Caco-2 (cell line): Measurements from ENCODE around the gene TTLL11. TPM values are rescaled to one million over a fixed set of nuclear protein-coding genes. Genes with fewer than 3 reads are reported as not detected.

Source experiments
- BruUV-seq: library from RNA; stranded (reverse); fragments of 400-500 nt; replicated peaks from 2 replicates; lab custom pipeline; 2021; lab: Mats Ljungman, UMichigan
- CTCF ChIA-PET: fragments of 300-600 bp; sonication (Branson Sonifier 250); formaldehyde crosslinking; loops from one replicate; lab custom pipeline; 2022; ENCODE audit warnings: antibody characterized with exemption; lab: Charles Lee
- POLR2A ChIA-PET: fragments of 300-600 bp; sonication (Branson Sonifier 250); formaldehyde crosslinking; loops from one replicate; lab custom pipeline; 2022; ENCODE audit warnings: antibody characterized with exemption; lab: Charles Lee
- DNase-seq, 2 experiments: peaks; one replicate each; pipeline versions ENCODE4 v3.0.0 to v3.0.0-alpha.2; 2020 to 2022
- H3K27me3 ChIP-seq: replicated peaks from 2 replicates; pipeline ENCODE4 v1.6.0; 2011; ENCODE audit warnings: low read length; ENCODE audit not compliant: control insufficient read depth, insufficient read depth
- H3K36me3 ChIP-seq: 2 replicates; pipeline ENCODE4 v1.5.1; 2011; ENCODE audit warnings: low read length; ENCODE audit not compliant: control insufficient read depth, insufficient read depth
- H3K4me1 ChIP-seq: fragments of 250-450 bp; sonication (Bioruptor Pico); 2 replicates; pipeline ENCODE4 v1.5.1; 2020; ENCODE audit warnings: mild to moderate bottlenecking
- H3K4me3 ChIP-seq: 2 replicates; pipeline ENCODE4 v1.5.1; 2011; ENCODE audit warnings: low read depth, mild to moderate bottlenecking, control low read depth, low read length
- H3K9me3 ChIP-seq: fragments of 250-450 bp; sonication (Bioruptor Pico); 2 replicates; pipeline ENCODE4 v1.5.1; 2020; ENCODE audit warnings: mild to moderate bottlenecking, moderate library complexity
- H3K27ac Mint-ChIP-seq: one replicate; pipeline ENCODE4 v1.8.0; 2022; ENCODE audit warnings: mixed read lengths; ENCODE audit not compliant: unreplicated experiment
- H3K27me3 Mint-ChIP-seq: one replicate; pipeline ENCODE4 v1.8.0; 2022; ENCODE audit warnings: mixed read lengths; ENCODE audit not compliant: insufficient read depth, unreplicated experiment
- H3K36me3 Mint-ChIP-seq: one replicate; pipeline ENCODE4 v1.8.0; 2022; ENCODE audit warnings: mild to moderate bottlenecking, mixed read lengths; ENCODE audit not compliant: insufficient read depth, unreplicated experiment
- H3K4me1 Mint-ChIP-seq: one replicate; pipeline ENCODE4 v1.8.0; 2022; ENCODE audit warnings: low read depth, mixed read lengths; ENCODE audit not compliant: unreplicated experiment
- H3K4me3 Mint-ChIP-seq: one replicate; pipeline ENCODE4 v1.8.0; 2022; ENCODE audit warnings: mild to moderate bottlenecking, moderate library complexity, mixed read lengths; ENCODE audit not compliant: unreplicated experiment
- H3K9me3 Mint-ChIP-seq: one replicate; pipeline ENCODE4 v1.8.0; 2022; ENCODE audit warnings: mixed read lengths; ENCODE audit not compliant: unreplicated experiment
- CTCF ChIP-seq, 2 experiments: fragments of 200-600 bp in 1 of 2; IDR thresholded peaks; 1 replicate in 1 of 2; 2 replicates in 1 of 2; pipeline versions ENCODE4 v1.5.1 to v1.8.0; 2011 to 2022; ENCODE audit warnings: antibody characterized with exemption in 1 of 2, control low read depth in 1 of 2, inconsistent platforms in 1 of 2, low read depth in 1 of 2, low read length in 1 of 2, mild to moderate bottlenecking in 1 of 2, moderate library complexity in 1 of 2; ENCODE audit not compliant: insufficient read depth in 1 of 2, severe bottlenecking in 1 of 2, unreplicated experiment in 1 of 2
- intact Hi-C: fragments of 100-400 bp; cut with micrococcal nuclease; formaldehyde crosslinking; loops from one replicate; pipeline ENCODE4 v1.10.0; 2022; ENCODE audit not compliant: unreplicated experiment
- total RNA-seq: library from RNA; stranded (reverse); gene quantifications from 2 replicates; pipeline ENCODE4 v1.2.3, GENCODE V29; 2022

TTLL11 gene
- total RNA-seq, 1 experiment from 2014 or later = 4.4 TPM

DNA sequence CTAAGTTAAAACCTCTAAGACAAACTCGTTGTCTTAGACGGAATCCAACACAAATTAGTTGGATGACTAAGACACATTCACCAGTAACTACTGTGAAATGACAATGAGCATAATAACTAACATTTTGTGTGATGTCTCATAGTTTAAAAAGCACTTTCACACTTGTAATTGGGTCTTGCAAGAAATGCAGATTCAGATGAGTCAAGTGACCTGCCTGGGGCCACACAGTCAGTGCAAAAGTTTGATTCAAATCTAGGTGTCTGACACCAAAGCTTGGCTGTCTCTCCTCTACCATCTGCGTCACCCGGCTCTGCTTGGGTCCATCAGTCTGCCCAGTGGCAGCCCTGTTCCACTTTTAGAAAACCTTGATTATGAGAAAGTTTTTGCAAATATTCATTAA is 143.7 kb downstream of the TTLL11 start:
- Mint-ChIP-seq H3K9me3 (no peaks in the 10 kb centered on the region), H3K27me3 (peaks cover 14% of the 10 kb centered on the region), H3K36me3 (no peaks in the 10 kb centered on the region), H3K4me1 (no peaks in the 10 kb centered on the region), H3K27ac (no peak overlapping the region), H3K4me3 (no peak overlapping the region)
- ChIA-PET CTCF (no interaction called here), POLR2A (no interaction called here)
- no peaks in the 10 kb centered on the region for H3K27me3 ChIP-seq
- intact Hi-C loops = no loop called here
- no peak for DNase-seq
- no peak for TF ChIP-seq CTCF (IDR thresholded peaks at IDR 0.05; ENCODE audit: insufficient read depth in 1 of 2, low read depth in 1 of 2, low read length in 1 of 2, severe bottlenecking in 1 of 2, unreplicated experiment in 1 of 2)
- BruUV-seq = no TSS peak
- no peaks in the 10 kb centered on the region for H3K4me1 ChIP-seq
- H3K36me3 ChIP-seq = no peaks in the 10 kb centered on the region
- no peaks in the 10 kb centered on the region for H3K9me3 ChIP-seq
- no peak overlapping the region for H3K4me3 ChIP-seq

DNA sequence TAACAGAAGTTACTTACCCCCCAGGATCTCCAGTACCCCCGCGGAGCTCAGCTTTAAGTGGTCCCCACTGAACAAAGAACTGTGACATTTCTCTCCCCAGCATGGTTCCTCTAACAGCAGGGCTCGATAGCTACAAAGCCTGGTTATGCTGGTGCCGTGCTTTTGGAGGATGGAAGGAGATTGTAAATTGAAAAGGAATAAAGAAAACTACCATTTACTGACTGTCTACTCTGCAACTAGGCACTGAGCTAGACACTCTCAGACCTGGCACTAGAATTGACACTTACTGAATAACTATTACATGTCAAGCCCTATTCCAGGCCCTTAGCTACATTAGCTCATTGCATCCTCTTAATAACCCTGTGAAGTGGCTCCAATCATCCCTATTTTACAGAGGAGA is 145.3 kb downstream of the TTLL11 start:
- BruUV-seq = no TSS peak
- no peaks in the 10 kb centered on the region for H3K36me3 ChIP-seq
- no peak overlapping the region for H3K4me3 ChIP-seq
- no peaks in the 10 kb centered on the region for H3K9me3 Mint-ChIP-seq
- no peaks in the 10 kb centered on the region for H3K9me3 ChIP-seq
- H3K27ac Mint-ChIP-seq = no peak overlapping the region
- H3K27me3 ChIP-seq = no peaks in the 10 kb centered on the region
- POLR2A ChIA-PET = no interaction called here
- intact Hi-C loops = no loop called here
- H3K4me1 Mint-ChIP-seq = no peaks in the 10 kb centered on the region
- DNase-seq = no peak
- peaks cover 14% of the 10 kb centered on the region for H3K27me3 Mint-ChIP-seq
- TF ChIP-seq CTCF (IDR thresholded peaks at IDR 0.05; ENCODE audit: insufficient read depth in 1 of 2, low read depth in 1 of 2, low read length in 1 of 2, severe bottlenecking in 1 of 2, unreplicated experiment in 1 of 2) = no peak
- no peaks in the 10 kb centered on the region for H3K36me3 Mint-ChIP-seq
- no peaks in the 10 kb centered on the region for H3K4me1 ChIP-seq
- CTCF ChIA-PET = no interaction called here
- no peak overlapping the region for H3K4me3 Mint-ChIP-seq

GRCh38 chr9:121946465-121946864 is 146.6 kb downstream of the TTLL11 start:
- no peak overlapping the region for H3K4me3 ChIP-seq
- Mint-ChIP-seq H3K4me1 (no peaks in the 10 kb centered on the region), H3K4me3 (no peak overlapping the region), H3K27me3 (peaks cover 14% of the 10 kb centered on the region), H3K36me3 (no peaks in the 10 kb centered on the region), H3K27ac (no peak overlapping the region), H3K9me3 (no peaks in the 10 kb centered on the region)
- no peaks in the 10 kb centered on the region for H3K9me3 ChIP-seq
- ChIA-PET POLR2A (no interaction called here), CTCF (no interaction called here)
- intact Hi-C loops = no loop called here
- H3K4me1 ChIP-seq = no peaks in the 10 kb centered on the region
- H3K36me3 ChIP-seq = no peaks in the 10 kb centered on the region
- DNase-seq = no peak
- TF ChIP-seq CTCF (IDR thresholded peaks at IDR 0.05; ENCODE audit: insufficient read depth in 1 of 2, low read depth in 1 of 2, low read length in 1 of 2, severe bottlenecking in 1 of 2, unreplicated experiment in 1 of 2) = no peak
- BruUV-seq = no TSS peak
- no peaks in the 10 kb centered on the region for H3K27me3 ChIP-seq
